ENCODE results near the gene FARSA.
"Not testable (repeated sequence)": the region's sequence is repeated elsewhere in the genome, so short reads cannot be mapped to it uniquely, and the experiment has no call there.

Gene FARSA

GRCh38 chr19:12937093-12937926 lies 3.8 kb upstream of the FARSA start:
- ATAC-seq: no peak

DNA sequence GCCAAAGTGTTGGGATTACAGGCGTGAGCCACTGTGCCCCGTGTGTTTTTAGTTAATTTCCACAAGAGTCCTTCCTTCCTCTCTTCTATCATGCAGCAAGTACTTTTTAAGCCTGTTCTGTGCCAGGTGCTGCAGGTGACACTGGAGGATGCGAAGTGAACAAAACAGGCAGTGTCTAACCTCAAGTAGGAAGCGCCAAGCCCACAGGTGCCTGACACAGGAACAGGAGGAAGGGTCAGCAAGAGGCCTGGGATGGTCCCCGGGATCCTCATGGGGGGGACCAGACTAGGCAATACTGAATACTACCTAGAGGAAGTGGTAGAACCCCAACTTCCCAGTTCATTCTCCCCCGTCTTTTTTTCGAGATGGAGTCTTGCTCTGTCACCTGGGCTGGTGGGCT lies 3.1 kb upstream of the FARSA start:
- no peak for ATAC-seq

- no peak for ATAC-seq
Observed at GRCh38 chr19:12935071-12935470, 1.6 kb upstream of the FARSA start.

- ATAC-seq: no peak
Observed at GRCh38 chr19:12932392-12933286, 872 bp downstream of the FARSA start.

DNA sequence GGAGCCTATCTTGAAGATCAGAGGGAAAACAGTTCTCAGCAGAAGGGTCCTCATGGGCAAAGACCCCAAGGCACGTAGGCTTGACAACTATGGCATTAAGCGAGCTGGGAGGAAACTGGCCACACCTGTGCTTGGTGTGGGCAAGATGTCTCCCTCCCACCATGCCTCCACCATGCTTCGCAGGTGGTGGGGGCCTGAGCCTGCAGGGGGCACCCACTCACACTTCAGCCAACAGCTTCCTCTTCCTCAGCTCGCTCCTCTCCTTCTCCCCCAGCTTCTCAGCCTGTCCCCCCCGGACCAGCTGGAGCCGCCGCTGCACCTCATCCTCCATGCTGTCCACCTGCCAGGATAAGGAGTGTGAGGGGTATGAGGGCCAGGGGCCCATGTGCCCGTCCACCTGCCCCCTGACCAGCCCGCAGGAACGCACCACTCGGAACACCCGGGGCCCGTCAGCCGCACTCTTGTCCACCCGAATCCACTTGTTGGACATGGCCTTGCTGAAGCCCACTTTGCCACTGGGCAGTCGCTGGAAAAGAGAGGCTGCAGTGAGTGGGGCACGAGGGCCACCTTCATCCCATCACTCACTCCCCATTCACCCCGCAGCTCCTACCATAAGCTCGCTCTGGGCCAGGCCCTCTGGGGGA lies 3.4 kb downstream of the FARSA start:
- no peak for ATAC-seq

GRCh38 chr19:12924621-12925310 lies 8.7 kb downstream of the FARSA start:
- no peak for ATAC-seq

- no peak for ATAC-seq
Observed at GRCh38 chr19:12922959-12923358, 10.6 kb downstream of the FARSA start.

- ATAC-seq: no peak
Observed at GRCh38 chr19:12921047-12921446, 12.5 kb downstream of the FARSA start.

DNA sequence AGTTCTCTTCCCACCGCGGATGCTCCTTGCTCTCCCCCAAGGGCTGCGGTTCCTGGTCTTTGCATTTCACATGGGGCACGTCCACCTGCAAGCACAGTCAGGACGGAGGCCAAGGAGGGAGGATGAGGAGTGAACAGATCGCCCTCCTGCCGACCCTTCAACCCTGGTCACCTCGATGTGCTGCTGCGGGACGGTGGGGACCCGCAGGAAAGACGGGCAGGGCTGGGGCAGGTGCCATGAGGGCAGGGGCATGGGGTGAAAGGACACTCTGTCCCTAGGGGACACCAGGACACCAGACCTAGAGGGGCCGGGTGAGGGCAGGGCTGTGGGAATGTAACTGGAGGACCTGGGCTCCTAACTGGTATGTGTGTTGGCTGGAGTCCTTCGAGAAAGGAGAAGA lies 15.3 kb downstream of the FARSA start:
- no peak for ATAC-seq

GRCh38 chr19:12915860-12916259 lies 17.7 kb downstream of the FARSA start:
- ATAC-seq: not testable (repeated sequence)

DNA sequence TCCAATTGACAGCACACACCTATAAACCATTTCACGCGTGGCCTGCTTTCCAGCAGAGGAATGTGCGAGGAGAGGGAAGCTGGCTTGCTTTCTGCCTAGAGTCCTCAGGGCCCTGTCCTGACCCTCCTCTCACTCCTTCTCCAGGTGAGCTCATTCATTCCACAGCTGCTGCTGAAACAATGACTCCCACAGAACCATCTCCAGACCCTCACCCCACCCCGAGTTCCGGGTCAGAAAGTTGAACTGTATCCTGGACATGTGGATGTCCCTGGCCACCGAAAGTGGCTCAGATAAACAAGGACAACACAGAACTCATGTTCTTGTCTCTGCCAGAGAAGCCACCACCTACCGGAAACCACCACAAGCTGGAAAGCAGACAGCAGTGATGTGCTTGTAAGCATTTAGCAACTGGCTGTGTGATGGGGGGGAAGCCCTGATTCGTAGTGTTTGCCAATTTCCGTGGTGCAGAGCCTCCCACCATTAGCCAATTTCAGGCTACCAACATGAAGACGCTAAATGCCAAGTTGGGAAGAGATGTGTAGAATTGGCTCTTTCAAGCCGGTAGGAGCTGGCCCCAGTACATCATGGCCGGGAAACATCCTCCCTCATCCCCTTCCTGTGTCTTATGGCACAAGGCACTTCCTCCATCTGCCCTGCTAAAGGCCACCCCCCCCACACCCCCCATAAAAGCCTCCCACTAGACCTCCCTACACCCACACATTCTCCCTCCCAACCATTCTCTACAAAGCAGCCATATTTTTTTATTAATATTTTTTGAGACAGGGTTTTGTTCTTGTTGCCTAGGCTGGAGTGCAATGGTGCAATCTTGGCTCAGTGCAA lies 19.4 kb downstream of the FARSA start:
- peak; percentile 38 to 41 for ATAC-seq

GRCh38 chr19:12913011-12913561 lies 20.4 kb downstream of the FARSA start:
- ATAC-seq: no peak

- no peak for ATAC-seq
Observed at GRCh38 chr19:12912571-12912970, 20.9 kb downstream of the FARSA start.

DNA sequence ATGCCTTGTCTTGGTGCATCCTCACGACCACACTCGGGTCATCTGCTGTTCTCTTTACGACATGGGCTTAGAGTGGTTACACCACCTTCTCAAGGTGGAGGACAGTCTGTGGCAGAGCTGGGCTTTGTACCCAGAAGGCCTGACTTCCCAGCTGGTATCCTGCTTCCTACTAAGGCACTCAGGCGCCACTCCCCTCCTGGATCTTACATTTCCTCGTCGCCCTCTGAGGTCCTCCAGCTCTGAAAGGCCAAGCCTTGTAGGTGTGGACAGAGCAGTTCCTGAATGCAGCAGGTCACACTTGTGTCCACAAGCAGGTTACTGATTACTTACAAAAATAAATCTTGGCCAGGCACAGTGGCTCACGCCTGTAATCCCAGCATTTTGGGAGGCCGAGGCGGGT lies 26.3 kb downstream of the FARSA start:
- ATAC-seq: no peak

DNA sequence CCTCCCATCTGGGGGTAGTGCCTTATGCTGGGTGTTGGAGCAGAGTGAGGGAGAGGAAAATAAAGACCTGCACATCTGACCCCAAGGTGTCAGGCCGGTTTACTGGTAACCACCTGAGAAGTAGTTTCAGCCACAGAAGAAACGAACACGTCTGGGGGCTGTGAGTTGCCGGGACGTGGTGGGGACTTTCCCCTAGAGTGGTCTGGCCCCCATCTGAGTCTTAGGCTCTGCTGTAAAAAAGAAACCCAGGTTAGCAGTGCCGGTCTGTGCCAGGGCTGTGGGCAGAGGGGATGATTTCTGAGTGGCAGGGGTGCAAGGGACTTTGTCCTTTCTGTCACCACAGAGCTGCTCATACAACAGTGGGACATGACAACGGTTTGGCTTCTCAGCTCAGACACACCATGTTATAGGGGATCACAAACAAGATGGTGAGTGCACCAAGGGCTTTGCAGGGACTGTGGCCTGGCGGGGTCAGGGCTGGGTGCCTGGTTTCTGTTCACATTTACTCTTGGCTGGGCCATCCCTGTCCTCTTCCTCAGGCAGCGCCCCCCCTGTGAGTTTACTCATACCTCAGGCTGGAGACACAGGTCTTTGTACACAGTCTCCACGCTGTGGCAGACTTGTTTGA lies 33.5 kb downstream of the FARSA start:
- peak; percentile 38 to 48 for ATAC-seq

GRCh38 chr19:12896460-12896859 lies 37.1 kb downstream of the FARSA start:
- no peak for ATAC-seq

DNA sequence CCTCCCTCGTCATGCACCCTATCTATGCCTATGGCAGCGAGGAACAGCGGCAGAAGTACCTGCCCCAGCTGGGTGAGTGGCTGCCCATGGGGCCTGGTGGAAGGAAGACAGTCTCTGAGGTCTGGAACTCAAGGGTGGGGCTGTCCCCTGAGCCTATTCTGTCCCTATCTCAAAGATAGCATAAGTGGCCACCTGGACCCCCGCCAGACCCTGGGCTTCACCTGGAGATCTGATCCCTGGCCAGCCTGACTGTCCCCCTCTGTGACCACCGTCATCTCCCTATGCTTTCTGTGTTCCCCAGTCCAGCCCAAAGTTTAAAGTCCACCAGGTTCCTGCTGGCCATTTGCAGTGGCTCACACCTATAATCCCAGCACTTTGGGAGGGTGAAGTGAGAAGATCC lies 39.9 kb downstream of the FARSA start:
- no peak for ATAC-seq

- ATAC-seq: no peak
Observed at GRCh38 chr19:12891553-12892021, 41.9 kb downstream of the FARSA start.

DNA sequence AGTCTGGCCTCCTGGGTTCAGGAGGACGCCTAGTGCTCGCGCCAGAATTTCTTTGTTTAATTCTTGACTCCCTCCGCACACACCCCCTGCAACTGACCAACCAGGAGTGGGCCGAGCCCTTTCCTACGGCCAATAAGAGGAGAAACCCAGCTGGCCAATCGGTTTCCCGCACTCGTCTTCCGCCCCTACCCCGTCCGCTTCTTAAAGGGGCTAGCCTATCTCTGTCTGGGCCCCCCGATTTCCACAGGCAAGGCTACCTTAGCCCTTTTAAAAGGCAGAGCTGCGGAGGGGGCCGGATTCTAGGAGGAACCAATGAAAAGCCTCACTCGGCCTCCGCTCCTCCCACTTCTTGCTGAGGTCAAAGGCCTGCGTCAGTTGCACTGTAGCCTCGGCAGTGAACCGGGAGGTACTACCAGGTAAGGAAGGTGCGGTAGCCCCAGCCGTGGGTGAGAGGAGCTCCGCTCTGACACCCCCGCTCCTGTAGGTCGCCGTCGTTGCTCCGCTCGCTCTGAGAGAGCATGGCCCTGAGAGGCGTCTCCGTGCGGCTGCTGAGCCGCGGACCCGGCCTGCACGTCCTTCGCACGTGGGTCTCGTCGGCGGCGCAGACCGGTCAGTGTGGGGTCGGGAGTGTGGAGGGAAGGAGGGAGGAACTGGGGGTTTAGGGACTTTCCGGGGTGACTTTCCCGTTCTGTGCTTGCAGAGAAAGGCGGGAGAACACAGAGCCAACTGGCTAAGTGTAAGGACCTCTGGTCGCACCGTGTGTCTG lies 42.5 kb downstream of the FARSA start, which contains the start of gene GCDH:
Gene GCDH, plus strand, starts transcription at position 374 of the 766 bp plus-strand sequence. Its CDS starts 145 bp downstream, at position 519.
- peak; percentile 98 for ATAC-seq

DNA sequence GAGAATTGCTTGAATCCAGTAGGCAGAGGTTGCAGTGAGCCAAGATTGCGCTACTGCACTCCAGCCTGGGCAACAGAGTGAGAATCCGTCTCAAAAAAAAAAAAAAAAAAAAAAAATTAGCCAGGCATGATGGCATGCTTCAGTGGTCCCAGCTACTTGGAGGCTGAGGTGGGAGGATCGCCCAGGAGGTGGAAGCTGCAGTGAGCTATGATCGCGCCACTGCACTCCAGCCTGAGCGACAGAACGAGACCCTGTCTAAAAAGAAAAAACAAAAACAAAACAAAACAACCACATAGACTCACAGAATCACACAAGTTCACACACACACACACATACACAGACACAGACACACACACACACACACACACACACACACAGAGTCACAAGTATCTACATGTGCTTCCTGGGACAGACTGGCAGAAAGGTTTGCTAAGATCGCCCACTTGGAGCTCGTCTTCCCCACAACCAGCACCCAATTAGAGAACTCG lies 43.2 kb downstream of the FARSA start:
- not testable (repeated sequence) for ATAC-seq
